Measurements from ENCODE around the gene ROBO1. TPM values are rescaled to one million over a fixed set of nuclear protein-coding genes. Genes with fewer than 3 reads are reported as not detected.

ROBO1 gene
- total RNA-seq, 1 experiment from 2014 or later: 51.2 TPM

DNA sequence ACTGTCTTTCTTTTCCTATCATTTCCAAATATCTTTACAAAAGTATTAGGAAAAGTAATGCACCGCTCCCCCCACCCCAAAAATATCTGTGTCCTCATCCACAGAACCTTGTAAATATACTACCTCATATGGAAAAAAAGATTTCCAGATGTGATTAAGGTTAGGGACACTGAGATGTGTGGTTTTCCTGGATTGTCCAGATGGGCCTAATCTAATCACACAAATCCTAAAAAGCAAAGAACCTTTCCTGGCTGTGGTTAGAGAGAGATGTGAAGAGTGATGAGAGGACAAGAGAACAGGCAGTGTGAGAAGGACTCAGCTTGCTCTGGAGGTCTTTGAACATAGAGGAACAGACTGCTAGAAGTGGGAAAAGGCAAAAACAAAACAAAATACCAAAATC is 77.7 kb downstream of the ROBO1 start:
- in situ Hi-C loops (cut with HindIII; ENCODE audit: low pct_unique_long_range_greater_than_20kb, low sequenced_read_pairs): no loop called here
- DNase-seq (ENCODE audit: low read depth, low spot score): no peak

DNA sequence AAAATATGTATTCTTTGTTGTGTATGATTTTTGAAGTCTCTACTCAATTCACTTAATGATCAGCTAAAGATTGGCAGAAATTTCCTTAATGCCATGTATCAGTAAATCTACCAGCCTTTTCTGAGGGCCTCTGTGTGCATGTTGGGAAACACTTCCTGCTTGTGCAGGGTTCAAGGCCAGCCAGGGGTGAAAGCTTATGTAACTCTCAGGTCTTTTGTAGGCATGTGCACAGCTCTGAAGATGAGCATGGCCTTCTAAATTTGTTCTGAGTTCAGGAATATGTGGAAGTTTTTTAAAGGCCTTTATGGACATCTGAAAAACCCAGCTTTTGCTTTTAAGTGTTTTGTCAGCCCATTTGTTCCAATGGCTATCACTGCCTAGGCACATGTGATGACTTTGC is 82.7 kb downstream of the ROBO1 start:
- DNase-seq (ENCODE audit: low read depth, low spot score): no peak
- in situ Hi-C loops (cut with HindIII; ENCODE audit: low pct_unique_long_range_greater_than_20kb, low sequenced_read_pairs): no loop called here

DNA sequence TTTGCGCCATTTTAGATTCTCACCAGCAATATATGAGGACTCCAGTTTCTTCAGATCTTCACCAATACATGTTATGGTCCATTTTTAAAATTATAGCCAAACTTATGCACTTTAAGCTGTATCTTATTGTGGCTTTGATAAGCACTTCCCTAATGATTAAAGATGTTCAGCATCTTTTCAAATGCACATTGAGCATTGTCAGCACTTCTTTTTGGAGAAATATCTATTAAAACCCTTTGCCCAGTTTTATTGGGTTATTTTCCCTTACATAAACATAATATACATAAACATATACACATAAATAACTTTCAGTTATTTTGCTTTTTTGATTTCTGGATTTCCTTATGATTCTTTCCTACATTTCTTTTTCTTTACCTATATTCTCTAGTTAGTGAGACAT is 83.8 kb downstream of the ROBO1 start:
- no peak for DNase-seq (ENCODE audit: low read depth, low spot score)
- in situ Hi-C loops (cut with HindIII; ENCODE audit: low pct_unique_long_range_greater_than_20kb, low sequenced_read_pairs): no loop called here

DNA sequence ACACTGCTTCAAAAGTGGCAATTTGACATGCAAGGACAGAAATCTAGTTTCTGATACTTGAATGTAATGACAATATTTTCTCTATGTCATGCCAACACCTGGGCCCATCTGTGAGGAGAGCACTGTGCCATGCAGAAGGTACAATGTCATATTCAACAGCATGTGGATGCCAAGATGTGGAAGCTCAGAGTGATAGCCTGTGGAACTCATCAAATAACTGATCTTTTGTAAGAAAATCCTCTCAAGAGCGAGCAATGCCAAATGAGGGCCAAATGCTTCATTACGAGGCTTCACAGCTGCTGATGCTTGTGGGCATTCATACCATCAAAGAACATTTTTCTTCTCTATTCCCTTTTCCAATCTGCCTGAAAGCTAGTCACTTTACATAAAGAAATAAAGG is 95.1 kb downstream of the ROBO1 start:
- no peak for DNase-seq (ENCODE audit: low read depth, low spot score)
- in situ Hi-C loops (cut with HindIII; ENCODE audit: low pct_unique_long_range_greater_than_20kb, low sequenced_read_pairs): no loop called here

DNA sequence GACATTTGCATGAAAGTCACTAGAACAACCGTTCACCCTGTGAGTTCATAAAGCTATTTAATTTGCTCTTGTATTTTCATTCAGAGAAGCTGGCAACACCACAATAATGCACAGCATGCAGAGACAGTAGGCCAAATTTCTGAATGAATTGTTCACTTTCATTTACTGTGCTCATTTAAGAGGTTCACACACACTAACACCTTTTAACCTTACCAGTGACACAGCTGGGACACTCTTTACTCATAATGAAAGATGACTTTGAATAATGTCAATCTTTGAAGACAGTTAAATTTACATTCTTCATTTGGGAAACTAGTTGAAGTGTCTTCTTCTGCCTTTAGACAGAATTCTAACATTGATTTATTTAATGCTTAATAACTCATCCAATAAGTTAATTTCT is 95.7 kb downstream of the ROBO1 start:
- in situ Hi-C loops (cut with HindIII; ENCODE audit: low pct_unique_long_range_greater_than_20kb, low sequenced_read_pairs): no loop called here

DNA sequence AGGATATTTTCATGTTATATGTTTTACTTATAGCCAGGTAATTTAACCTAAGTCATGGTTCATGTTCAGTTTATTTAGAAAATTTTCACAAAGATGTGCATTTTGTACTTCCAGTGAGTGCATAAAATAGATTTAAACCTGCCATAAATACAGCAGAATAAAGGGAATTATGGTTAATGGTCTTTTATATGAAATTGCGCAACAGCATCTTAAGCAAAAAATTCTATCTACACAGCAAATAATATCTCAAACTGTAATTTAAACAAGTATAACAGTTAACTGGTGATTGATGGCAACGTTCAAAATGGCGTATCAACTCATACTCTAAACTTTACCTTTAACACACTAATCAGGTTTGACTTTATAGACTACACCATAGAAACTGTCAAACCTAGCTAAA is 97.6 kb downstream of the ROBO1 start:
- DNase-seq (ENCODE audit: low read depth, low spot score): no peak

More for the DNA sequence above, 95.7 kb downstream of the ROBO1 start:
- DNase-seq (ENCODE audit: low read depth, low spot score): no peak

DNA sequence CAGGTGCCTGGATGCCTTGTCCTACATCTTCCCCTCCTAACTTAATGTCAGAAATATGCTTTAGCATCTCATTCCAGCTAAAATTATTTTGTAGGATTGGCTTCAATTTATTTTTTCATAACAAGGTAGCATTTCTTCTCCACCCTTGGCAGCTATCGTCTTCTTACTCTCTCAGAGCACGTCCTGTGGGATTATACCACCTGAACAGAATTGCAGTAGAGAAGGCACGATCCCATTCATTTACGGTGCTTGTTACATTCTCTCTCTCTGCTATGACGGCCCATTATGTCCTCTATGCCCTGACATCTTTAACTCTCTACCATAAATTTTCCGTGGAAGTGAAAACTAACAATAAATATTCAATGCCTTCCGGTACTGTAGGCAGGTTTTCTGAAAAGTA is 103.3 kb downstream of the ROBO1 start:
- DNase-seq (ENCODE audit: low read depth, low spot score): no peak
- in situ Hi-C loops (cut with HindIII; ENCODE audit: low pct_unique_long_range_greater_than_20kb, low sequenced_read_pairs): no loop called here

More for the DNA sequence above, 97.6 kb downstream of the ROBO1 start:
- in situ Hi-C loops (cut with HindIII; ENCODE audit: low pct_unique_long_range_greater_than_20kb, low sequenced_read_pairs): no loop called here

DNA sequence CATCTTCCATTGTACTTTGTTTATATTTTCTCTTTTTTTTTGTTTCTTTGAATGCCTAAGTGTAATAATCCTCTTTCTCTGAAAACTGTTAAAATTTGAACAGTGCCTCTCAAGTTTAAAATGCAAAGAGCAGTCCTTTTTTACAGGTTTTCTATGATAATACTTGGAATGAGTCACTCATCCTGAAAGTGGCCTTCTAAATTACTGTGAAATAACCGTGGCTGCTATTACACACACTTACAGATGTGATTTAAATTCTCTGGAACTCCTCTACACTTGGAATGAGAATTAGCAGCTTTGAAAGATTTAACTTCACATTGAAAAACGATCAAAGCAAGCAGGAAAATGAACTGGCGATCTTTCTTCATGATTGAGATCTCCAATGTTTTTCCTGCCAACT is 105.9 kb downstream of the ROBO1 start:
- in situ Hi-C loops (cut with HindIII; ENCODE audit: low pct_unique_long_range_greater_than_20kb, low sequenced_read_pairs): no loop called here
- DNase-seq (ENCODE audit: low read depth, low spot score): no peak

DNA sequence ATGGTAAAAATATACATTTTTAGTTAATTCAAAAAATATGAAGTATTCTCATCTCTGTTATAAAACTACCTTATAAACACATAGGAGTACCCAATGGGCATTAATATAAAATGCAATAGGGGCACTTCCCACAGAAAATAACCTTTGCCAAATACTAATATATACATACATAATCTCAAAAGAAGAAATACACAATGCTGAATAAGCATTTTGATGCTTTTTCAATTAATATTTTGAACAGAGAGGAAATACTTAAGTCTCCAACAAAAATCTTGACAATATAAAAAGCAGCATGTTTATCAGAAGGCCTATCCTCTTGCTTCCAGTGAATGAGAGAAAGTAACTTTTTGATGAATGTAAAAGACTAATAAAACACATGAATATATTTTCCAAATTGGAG is 110.7 kb downstream of the ROBO1 start:
- in situ Hi-C loops (cut with HindIII; ENCODE audit: low pct_unique_long_range_greater_than_20kb, low sequenced_read_pairs): no loop called here
- DNase-seq (ENCODE audit: low read depth, low spot score): no peak

DNA sequence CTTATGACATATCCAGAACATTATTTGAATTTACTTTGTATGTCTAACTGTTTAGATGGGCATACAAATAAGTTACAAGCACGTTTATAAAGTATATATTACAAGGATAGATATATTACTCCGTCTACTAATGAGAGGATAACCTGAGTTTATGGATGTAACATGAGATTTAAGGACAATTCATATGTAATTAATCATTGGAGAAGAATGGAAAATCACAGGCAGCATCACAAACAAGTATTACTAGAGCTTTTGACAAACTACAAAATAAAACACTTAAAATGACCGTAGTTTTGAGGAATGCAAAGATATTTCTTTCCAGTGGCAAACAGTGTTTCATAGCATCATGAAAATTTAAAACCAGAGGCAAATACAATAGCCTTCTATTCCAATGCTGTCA is 113.8 kb downstream of the ROBO1 start:
- DNase-seq (ENCODE audit: low read depth, low spot score): no peak
- in situ Hi-C loops (cut with HindIII; ENCODE audit: low pct_unique_long_range_greater_than_20kb, low sequenced_read_pairs): no loop called here

DNA sequence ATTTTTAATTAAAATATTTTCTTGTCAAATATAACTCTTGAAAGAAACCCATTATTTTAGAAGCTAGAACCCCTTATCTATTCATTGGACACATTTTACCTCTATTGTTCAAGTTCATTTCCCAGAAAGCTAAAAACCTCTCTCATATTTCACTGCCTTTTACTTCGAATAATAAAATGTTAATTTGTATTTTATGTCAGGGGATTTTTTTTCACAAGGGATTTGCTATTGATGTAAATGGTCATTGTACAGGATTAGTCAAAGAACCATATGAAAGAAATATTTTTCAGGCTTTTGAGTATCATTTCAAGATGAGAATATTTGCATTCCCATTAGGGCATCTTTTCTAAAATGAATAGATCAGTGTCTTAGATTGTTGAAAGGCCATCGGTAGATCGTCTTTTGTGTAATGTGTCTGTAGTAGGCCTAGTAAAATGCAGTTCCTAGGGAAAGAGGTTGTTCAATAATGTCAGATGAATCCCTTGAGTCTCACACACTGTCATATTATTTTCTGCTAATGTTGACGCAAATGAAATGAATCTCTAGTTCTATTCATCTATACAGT is 114.5 kb downstream of the ROBO1 start:
- no peak for DNase-seq (ENCODE audit: low read depth, low spot score)
- in situ Hi-C loops (cut with HindIII; ENCODE audit: low pct_unique_long_range_greater_than_20kb, low sequenced_read_pairs): no loop called here

DNA sequence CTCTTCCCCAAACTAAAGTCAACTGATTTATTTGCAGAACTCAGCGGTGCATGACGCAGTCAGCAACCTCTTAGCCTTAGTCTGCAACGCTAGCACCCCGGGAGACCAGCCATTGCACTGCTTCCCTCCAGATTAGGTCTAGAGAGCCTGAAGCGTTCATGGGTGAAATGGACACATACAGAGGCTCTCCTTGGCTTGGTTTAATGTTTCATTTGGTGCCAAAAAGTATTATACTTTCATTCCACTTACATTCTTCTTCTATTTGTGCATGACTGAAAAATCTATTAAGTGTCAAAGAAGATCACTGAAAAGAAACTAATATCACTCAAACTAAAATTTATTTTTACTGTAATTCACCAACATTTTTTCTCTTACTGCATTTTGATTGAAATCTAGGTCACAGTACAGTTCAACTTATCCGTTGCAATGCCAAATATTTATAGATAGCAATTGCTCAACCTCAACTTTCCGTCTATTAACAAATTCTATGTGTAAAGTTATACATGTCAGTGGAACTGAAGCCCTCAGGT is 116.2 kb downstream of the ROBO1 start:
- DNase-seq (ENCODE audit: low read depth, low spot score): no peak
- in situ Hi-C loops (cut with HindIII; ENCODE audit: low pct_unique_long_range_greater_than_20kb, low sequenced_read_pairs): no loop called here

DNA sequence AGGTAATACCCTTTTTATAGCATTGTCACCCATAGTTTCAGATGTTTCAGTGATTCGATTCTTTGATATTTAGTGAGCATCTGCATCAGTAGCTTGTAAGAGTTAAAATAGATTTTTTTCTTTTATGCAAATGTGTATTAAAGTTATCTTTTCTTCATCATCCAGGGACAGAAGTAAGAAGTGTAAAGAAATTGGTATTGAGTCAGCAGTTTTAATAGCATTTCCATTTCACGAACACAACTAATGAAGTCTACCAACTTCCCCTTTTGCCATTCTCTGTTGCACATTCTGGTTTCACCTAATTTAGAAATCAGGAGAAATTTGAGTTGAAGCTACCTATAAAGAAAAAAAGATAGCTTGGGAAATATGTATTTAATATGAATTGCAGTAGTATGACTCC is 127.9 kb downstream of the ROBO1 start:
- no peak for DNase-seq (ENCODE audit: low read depth, low spot score)
- in situ Hi-C loops (cut with HindIII; ENCODE audit: low pct_unique_long_range_greater_than_20kb, low sequenced_read_pairs): no loop called here

DNA sequence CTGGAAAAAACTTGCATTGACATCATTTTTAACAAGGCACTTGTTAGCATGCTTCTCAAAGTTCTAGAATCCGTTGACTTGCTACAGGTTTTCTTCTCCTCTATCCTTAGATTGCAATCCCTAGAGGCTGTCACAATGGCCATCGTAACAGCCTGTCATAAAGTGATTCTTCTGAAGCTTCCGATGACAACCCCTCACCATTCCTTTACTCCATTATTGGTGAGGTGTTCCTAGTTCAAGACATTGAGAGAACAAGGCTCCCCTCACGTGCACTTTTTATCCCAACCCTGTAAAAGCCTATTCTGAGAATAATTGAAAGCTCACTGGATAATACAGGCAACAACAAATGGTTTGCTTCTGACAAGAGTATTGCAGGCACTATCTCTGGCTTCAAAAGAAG is 131.4 kb downstream of the ROBO1 start:
- no peak for DNase-seq (ENCODE audit: low read depth, low spot score)
- in situ Hi-C loops (cut with HindIII; ENCODE audit: low pct_unique_long_range_greater_than_20kb, low sequenced_read_pairs): no loop called here

DNA sequence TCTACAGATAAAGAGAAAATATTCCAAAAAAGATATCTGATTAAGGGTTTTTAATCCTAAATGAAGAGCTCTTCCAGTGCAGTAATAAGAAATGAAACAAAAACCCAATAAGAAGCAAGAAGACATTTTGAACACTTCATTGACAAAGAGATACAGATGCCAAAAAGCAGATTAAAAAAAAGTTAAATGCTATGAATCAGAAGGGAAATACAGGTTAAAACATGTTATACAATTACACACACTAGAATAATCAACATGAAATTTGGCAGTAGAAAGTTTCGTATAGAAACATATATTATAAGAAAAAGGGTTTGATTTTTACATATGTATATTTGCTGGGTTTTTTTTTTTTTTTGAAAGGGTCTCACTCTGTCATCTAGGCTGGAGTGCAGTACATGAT is 135.0 kb downstream of the ROBO1 start:
- in situ Hi-C loops (cut with HindIII; ENCODE audit: low pct_unique_long_range_greater_than_20kb, low sequenced_read_pairs): no loop called here

DNA sequence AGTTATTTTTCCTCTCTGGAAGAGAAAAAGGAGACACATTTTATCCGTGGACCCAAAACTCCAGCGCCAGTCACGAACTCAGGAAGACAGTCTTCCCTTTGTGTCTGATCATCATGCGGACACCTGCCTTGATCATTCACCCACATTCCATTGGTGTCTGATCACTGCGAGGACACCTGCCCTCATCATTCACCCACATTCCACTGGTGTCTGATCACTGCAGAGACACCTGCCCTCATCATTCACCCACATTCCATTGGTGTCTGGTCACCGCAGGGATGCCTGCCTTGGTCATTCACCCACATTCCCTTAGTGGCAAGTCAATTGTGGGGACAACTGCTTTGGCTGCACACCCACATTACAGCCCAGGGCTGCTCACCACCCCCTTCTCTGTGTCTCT is 148.9 kb downstream of the ROBO1 start:
- no peak for DNase-seq (ENCODE audit: low read depth, low spot score)
- in situ Hi-C loops (cut with HindIII; ENCODE audit: low pct_unique_long_range_greater_than_20kb, low sequenced_read_pairs): no loop called here

More for the DNA sequence above, 135.0 kb downstream of the ROBO1 start:
- no peak for DNase-seq (ENCODE audit: low read depth, low spot score)

DNA sequence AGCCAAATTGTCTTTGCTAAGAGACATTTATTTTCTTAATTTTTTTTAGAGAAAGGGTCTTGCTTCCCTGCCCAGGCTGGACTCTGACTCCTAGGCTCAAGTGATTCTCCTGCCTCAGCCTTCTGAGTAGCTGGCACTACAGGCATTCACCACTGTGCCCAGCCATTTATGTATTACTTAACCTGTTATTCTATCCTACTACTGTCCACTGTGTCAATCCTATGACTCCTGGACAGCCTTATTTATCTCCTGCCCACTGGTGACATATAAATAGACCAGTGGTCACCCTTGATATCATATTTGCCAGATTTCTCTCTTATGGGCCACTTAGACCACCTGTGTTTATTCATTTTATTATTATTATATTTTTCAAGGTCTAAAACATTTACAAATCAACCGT is 161.4 kb downstream of the ROBO1 start:
- no peak for DNase-seq (ENCODE audit: low read depth, low spot score)
- in situ Hi-C loops (cut with HindIII; ENCODE audit: low pct_unique_long_range_greater_than_20kb, low sequenced_read_pairs): no loop called here

DNA sequence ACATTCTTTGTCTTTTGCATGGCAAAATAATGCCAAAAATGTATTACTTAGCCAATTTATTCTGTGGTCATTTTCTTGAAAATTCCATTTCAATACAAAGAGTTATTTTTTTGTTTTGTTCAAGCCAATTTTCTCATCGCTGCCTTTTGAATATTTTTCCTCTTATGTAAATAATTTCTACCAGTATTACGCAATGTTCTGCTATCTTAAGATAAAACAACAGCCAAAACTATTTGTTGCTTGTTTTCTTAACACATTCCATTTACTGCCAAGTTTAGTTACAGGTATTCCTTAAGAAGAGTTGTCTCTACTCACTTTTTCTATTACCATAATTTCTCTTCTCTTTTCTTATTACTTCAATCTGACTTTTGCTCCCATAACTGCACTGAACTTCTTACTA is 163.1 kb downstream of the ROBO1 start:
- in situ Hi-C loops (cut with HindIII; ENCODE audit: low pct_unique_long_range_greater_than_20kb, low sequenced_read_pairs): no loop called here
- DNase-seq (ENCODE audit: low read depth, low spot score): no peak

DNA sequence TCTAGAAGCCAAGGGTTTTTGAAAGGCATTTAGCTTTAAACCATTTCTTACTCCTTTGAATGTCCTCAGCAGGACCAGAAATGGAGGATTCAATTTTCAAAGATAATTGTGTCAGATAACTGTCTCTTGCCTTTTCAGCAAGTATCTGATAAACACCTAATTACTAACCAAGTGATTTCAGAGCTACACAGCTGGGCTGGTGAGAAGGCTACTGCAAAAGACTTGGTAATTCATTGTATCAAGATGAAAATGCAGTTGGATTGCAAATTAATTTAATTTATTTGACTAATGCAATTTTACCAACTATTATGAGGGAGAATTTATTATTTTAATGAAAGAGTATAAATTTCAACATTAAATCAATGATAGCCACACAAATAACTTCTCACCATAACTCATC is 165.4 kb downstream of the ROBO1 start:
- in situ Hi-C loops (cut with HindIII; ENCODE audit: low pct_unique_long_range_greater_than_20kb, low sequenced_read_pairs): no loop called here
- no peak for DNase-seq (ENCODE audit: low read depth, low spot score)

DNA sequence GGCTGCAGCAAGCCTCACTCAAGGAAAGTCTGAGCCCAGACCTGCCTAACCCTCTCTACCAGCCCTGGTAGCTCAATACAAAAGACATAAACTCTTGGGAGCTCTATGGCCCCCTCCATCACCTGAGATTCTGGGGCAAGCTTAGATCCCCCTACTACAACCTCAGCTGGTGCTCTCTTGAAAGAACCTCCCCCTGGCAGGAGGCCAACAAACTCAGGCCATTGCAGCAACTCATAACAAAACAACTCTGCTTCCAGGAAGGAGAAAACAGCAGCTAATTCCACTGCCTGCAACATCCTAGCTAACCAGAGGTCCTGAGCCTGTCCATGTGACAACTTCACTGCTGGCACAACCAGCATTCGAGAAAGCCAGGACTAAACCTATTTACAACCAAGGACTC is 169.2 kb downstream of the ROBO1 start:
- in situ Hi-C loops (cut with HindIII; ENCODE audit: low pct_unique_long_range_greater_than_20kb, low sequenced_read_pairs): no loop called here
- no peak for DNase-seq (ENCODE audit: low read depth, low spot score)
